ENCODE data around the gene SLC35B4.

Gene SLC35B4

DNA sequence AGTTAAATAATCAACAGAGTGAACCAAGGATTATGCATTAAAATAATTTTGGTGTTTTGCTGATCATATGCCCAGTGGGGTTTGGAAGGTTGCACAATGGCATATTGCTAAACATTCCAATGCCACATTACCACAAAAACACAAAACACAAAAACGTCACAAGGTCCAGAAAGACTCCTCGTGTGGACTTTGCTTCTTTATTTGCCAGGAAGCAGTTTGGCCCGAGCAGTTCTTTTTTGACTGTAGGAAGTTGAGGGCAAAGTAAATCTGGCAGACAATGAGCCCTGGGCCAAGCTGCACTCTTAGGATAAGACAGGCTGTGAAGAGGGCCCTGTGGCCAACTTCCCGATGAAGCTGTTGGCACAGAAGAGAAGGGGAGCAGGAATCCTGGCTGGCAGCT lies 39.2 kb upstream of the SLC35B4 start:
- Histone ChIP-seq H2BK12ac (ENCODE audit: low read length) (no peak overlapping the region), H3K4ac (ENCODE audit: low read length) (no peak overlapping the region), H3K9ac (ENCODE audit: low read depth, low read length, poor library complexity) (no peak overlapping the region), H2BK15ac (ENCODE audit: low read length) (no peak overlapping the region), H3K4me2 (ENCODE audit: insufficient read depth, low read length, poor library complexity, severe bottlenecking) (no peak overlapping the region), H2AFZ (ENCODE audit: low read length) (no peak overlapping the region), H4K8ac (ENCODE audit: low read depth, low read length) (no peak overlapping the region), H2BK5ac (ENCODE audit: low read length) (no peak overlapping the region), H3K27ac (replicated peaks; ENCODE audit: low read length) (no peak overlapping the region), H3K23ac (ENCODE audit: low read depth, low read length, poor library complexity) (no peak overlapping the region), H3K27me3 (ENCODE audit: control insufficient read depth in 3 of 3, insufficient read depth in 3 of 3, low read depth in 1 of 3, low read length in 3 of 3) (peaks cover 0 to 9% (median 0%) of the 10 kb centered on the region in 3 experiments), H3K79me1 (ENCODE audit: low read depth, low read length) (no peaks in the 10 kb centered on the region), H2BK120ac (ENCODE audit: low read depth, low read length) (no peak overlapping the region), H3K36me3 (replicated peaks in 1 of 2; ENCODE audit: control insufficient read depth in 2 of 2, insufficient read depth in 2 of 2, low read length in 2 of 2) (no peaks in the 10 kb centered on the region), H3K4me1 (ENCODE audit: control insufficient read depth in 2 of 2, insufficient read depth in 1 of 2, low read depth in 1 of 2, low read length in 2 of 2) (no peaks in the 10 kb centered on the region), H3K14ac (ENCODE audit: low read length) (no peak overlapping the region), H3K9me3 (replicated peaks in 1 of 2; ENCODE audit: control insufficient read depth in 2 of 2, insufficient read depth in 1 of 2, low read depth in 1 of 2, low read length in 2 of 2) (no peaks in the 10 kb centered on the region), H4K91ac (ENCODE audit: low read depth, low read length, poor library complexity) (no peak overlapping the region), H3K4me3 (ENCODE audit: low read length in 2 of 2) (no peak overlapping the region), H3K18ac (ENCODE audit: low read length) (no peak overlapping the region), H2AK5ac (ENCODE audit: low read depth, low read length) (no peak overlapping the region)
- no CpG with 5 or more reads among the region's 4 CpGs for WGBS, 2 donors (ENCODE audit: extremely low coverage in 2 of 2, insufficient read length in 2 of 2, insufficient replicate concordance in 1 of 2)
- no peak for DNase-seq (ENCODE audit: low spot score)

DNA sequence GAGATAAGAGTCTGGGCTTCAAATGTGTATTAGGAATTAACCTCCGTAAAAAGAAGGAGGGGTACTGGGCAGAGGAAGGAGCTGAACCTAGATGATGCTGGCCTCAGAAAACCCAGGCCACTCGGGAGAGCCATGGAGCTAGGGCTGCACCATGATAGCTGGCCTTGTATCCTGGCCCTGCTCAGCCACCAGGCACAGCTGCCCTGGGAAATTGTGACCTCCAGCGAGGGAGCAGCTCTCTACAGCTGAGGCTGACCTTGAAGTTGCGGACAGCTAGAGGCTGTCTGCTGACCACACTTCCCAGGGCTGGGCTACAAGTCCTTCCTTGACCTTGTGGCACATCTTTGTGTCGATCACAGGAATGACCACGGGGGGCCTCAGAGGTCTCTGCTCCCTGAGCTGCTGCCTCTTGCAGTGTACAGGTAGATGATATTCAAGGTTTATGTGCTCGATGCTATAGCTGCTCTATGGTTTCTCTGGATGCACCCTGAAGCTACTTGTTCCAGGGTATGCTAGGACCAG lies 38.3 kb upstream of the SLC35B4 start:
- H3K27ac ChIP-seq (replicated peaks; ENCODE audit: low read length), result no peak overlapping the region
- H3K23ac ChIP-seq (ENCODE audit: low read depth, low read length, poor library complexity), result no peak overlapping the region
- no peaks in the 10 kb centered on the region for H3K9me3 ChIP-seq (replicated peaks in 1 of 2; ENCODE audit: control insufficient read depth in 2 of 2, insufficient read depth in 1 of 2, low read depth in 1 of 2, low read length in 2 of 2)
- H2BK5ac ChIP-seq (ENCODE audit: low read length), result no peak overlapping the region
- H2AK5ac ChIP-seq (ENCODE audit: low read depth, low read length), result peak overlapping the region; percentile 42
- no peak overlapping the region for H2BK12ac ChIP-seq (ENCODE audit: low read length)
- no peak overlapping the region for H2BK15ac ChIP-seq (ENCODE audit: low read length)
- H3K4me3 ChIP-seq (ENCODE audit: low read length in 2 of 2), result peak overlapping the region in 1 of 2 donors; percentile 8
- H4K91ac ChIP-seq (ENCODE audit: low read depth, low read length, poor library complexity), result no peak overlapping the region
- H3K36me3 ChIP-seq (replicated peaks in 1 of 2; ENCODE audit: control insufficient read depth in 2 of 2, insufficient read depth in 2 of 2, low read length in 2 of 2), result no peaks in the 10 kb centered on the region
- no peak overlapping the region for H4K8ac ChIP-seq (ENCODE audit: low read depth, low read length)
- no peak overlapping the region for H3K4ac ChIP-seq (ENCODE audit: low read length)
- peak overlapping the region; percentile 11 for H3K18ac ChIP-seq (ENCODE audit: low read length)
- no peak for DNase-seq (ENCODE audit: low spot score)
- no peaks in the 10 kb centered on the region for H3K79me1 ChIP-seq (ENCODE audit: low read depth, low read length)
- peaks cover 0 to 6% (median 0%) of the 10 kb centered on the region in 3 experiments for H3K27me3 ChIP-seq (ENCODE audit: control insufficient read depth in 3 of 3, insufficient read depth in 3 of 3, low read depth in 1 of 3, low read length in 3 of 3)
- no CpG with 5 or more reads among the region's 7 CpGs for WGBS, 2 donors (ENCODE audit: extremely low coverage in 2 of 2, insufficient read length in 2 of 2, insufficient replicate concordance in 1 of 2)
- H3K4me1 ChIP-seq (ENCODE audit: control insufficient read depth in 2 of 2, insufficient read depth in 1 of 2, low read depth in 1 of 2, low read length in 2 of 2), result no peaks in the 10 kb centered on the region
- no peak overlapping the region for H3K14ac ChIP-seq (ENCODE audit: low read length)
- no peak overlapping the region for H3K4me2 ChIP-seq (ENCODE audit: insufficient read depth, low read length, poor library complexity, severe bottlenecking)
- H2AFZ ChIP-seq (ENCODE audit: low read length), result no peak overlapping the region
- H2BK120ac ChIP-seq (ENCODE audit: low read depth, low read length), result no peak overlapping the region
- no peak overlapping the region for H3K9ac ChIP-seq (ENCODE audit: low read depth, low read length, poor library complexity)

DNA sequence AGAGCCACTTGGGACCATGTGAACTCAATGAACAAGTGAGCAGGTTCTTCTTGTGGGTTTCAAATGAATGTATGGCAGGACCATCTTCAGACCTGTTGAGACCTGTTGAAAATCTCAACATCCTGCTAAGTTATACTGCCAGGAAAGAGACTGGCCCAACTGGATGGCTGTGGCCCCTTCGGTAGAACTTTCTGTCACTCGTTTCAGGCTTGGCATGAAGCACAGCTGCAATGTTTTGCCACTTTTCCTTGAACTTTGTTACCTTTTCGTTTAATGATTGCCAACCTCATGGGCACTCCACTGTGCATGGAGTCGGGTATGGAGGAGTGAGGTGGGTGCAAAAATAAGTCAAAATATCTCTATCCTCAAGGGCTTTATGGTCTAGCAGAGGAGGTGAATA lies 36.7 kb upstream of the SLC35B4 start:
- Histone ChIP-seq H3K9ac (ENCODE audit: low read depth, low read length, poor library complexity) (no peak overlapping the region), H4K91ac (ENCODE audit: low read depth, low read length, poor library complexity) (no peak overlapping the region), H3K27ac (replicated peaks; ENCODE audit: low read length) (no peak overlapping the region), H2AK5ac (ENCODE audit: low read depth, low read length) (no peak overlapping the region), H3K27me3 (ENCODE audit: control insufficient read depth in 3 of 3, insufficient read depth in 3 of 3, low read depth in 1 of 3, low read length in 3 of 3) (no peaks in the 10 kb centered on the region), H3K14ac (ENCODE audit: low read length) (no peak overlapping the region), H2BK15ac (ENCODE audit: low read length) (no peak overlapping the region), H2BK5ac (ENCODE audit: low read length) (no peak overlapping the region), H3K4ac (ENCODE audit: low read length) (no peak overlapping the region), H2AFZ (ENCODE audit: low read length) (no peak overlapping the region), H3K9me3 (replicated peaks in 1 of 2; ENCODE audit: control insufficient read depth in 2 of 2, insufficient read depth in 1 of 2, low read depth in 1 of 2, low read length in 2 of 2) (no peaks in the 10 kb centered on the region), H2BK12ac (ENCODE audit: low read length) (no peak overlapping the region), H3K23ac (ENCODE audit: low read depth, low read length, poor library complexity) (no peak overlapping the region), H4K8ac (ENCODE audit: low read depth, low read length) (no peak overlapping the region), H3K79me1 (ENCODE audit: low read depth, low read length) (no peaks in the 10 kb centered on the region), H3K4me2 (ENCODE audit: insufficient read depth, low read length, poor library complexity, severe bottlenecking) (no peak overlapping the region), H3K4me3 (ENCODE audit: low read length in 2 of 2) (no peak overlapping the region), H3K36me3 (replicated peaks in 1 of 2; ENCODE audit: control insufficient read depth in 2 of 2, insufficient read depth in 2 of 2, low read length in 2 of 2) (no peaks in the 10 kb centered on the region), H2BK120ac (ENCODE audit: low read depth, low read length) (no peak overlapping the region), H3K4me1 (ENCODE audit: control insufficient read depth in 2 of 2, insufficient read depth in 1 of 2, low read depth in 1 of 2, low read length in 2 of 2) (no peaks in the 10 kb centered on the region), H3K18ac (ENCODE audit: low read length) (no peak overlapping the region)
- WGBS, 2 donors (ENCODE audit: extremely low coverage in 2 of 2, insufficient read length in 2 of 2, insufficient replicate concordance in 1 of 2), result no CpG with 5 or more reads among the region's 4 CpGs
- no peak for DNase-seq (ENCODE audit: low spot score)

DNA sequence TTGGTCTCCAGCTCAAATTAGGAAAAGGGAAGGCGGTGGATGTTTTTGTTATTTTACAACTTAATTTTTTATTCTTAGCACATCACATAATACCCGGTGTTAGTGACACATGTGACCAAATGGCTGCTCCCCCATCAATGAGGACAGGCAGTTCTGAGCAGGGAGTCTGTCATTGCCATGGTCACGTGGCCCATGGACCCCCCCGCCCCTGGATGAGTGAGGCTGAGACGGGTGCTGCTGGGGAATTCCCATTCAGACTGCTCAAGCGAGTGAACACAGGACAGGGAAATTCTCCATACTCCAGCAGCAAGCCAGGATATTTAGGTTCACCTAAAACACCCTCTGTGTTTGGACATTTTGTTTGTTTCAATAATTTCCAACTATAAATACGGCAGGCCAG lies 34.7 kb upstream of the SLC35B4 start:
- Histone ChIP-seq H3K4me1 (ENCODE audit: control insufficient read depth in 2 of 2, insufficient read depth in 1 of 2, low read depth in 1 of 2, low read length in 2 of 2) (no peaks in the 10 kb centered on the region), H3K36me3 (replicated peaks in 1 of 2; ENCODE audit: control insufficient read depth in 2 of 2, insufficient read depth in 2 of 2, low read length in 2 of 2) (no peaks in the 10 kb centered on the region), H4K91ac (ENCODE audit: low read depth, low read length, poor library complexity) (no peak overlapping the region), H2AFZ (ENCODE audit: low read length) (no peak overlapping the region), H3K18ac (ENCODE audit: low read length) (no peak overlapping the region), H3K9ac (ENCODE audit: low read depth, low read length, poor library complexity) (no peak overlapping the region), H2AK5ac (ENCODE audit: low read depth, low read length) (no peak overlapping the region), H3K4ac (ENCODE audit: low read length) (no peak overlapping the region), H4K8ac (ENCODE audit: low read depth, low read length) (no peak overlapping the region), H2BK12ac (ENCODE audit: low read length) (no peak overlapping the region), H3K4me2 (ENCODE audit: insufficient read depth, low read length, poor library complexity, severe bottlenecking) (no peak overlapping the region), H3K79me1 (ENCODE audit: low read depth, low read length) (no peaks in the 10 kb centered on the region), H3K14ac (ENCODE audit: low read length) (no peak overlapping the region), H3K23ac (ENCODE audit: low read depth, low read length, poor library complexity) (no peak overlapping the region), H3K4me3 (ENCODE audit: low read length in 2 of 2) (no peak overlapping the region), H2BK120ac (ENCODE audit: low read depth, low read length) (no peak overlapping the region), H3K27me3 (ENCODE audit: control insufficient read depth in 3 of 3, insufficient read depth in 3 of 3, low read depth in 1 of 3, low read length in 3 of 3) (no peaks in the 10 kb centered on the region), H3K9me3 (replicated peaks in 1 of 2; ENCODE audit: control insufficient read depth in 2 of 2, insufficient read depth in 1 of 2, low read depth in 1 of 2, low read length in 2 of 2) (no peaks in the 10 kb centered on the region), H2BK5ac (ENCODE audit: low read length) (no peak overlapping the region), H3K27ac (replicated peaks; ENCODE audit: low read length) (no peak overlapping the region), H2BK15ac (ENCODE audit: low read length) (no peak overlapping the region)
- DNase-seq (ENCODE audit: low spot score), result no peak
- WGBS, 2 donors (ENCODE audit: extremely low coverage in 2 of 2, insufficient read length in 2 of 2, insufficient replicate concordance in 1 of 2), result no CpG with 5 or more reads among the region's 7 CpGs

Data from neuronal stem cell (in vitro differentiated cells).